HG03457 (cell line): ENCODE measurements around the gene LRFN5.
"Not testable (repeated sequence)": the region's sequence is repeated elsewhere in the genome, so short reads cannot be mapped to it uniquely, and the experiment has no call there.

Experiments
- ATAC-seq: cut with Tn5 transposase; IDR thresholded peaks from one replicate; pipeline ENCODE4 v1.9.1; 2021; ENCODE audit warnings: moderate number of reproducible peaks; ENCODE audit not compliant: unreplicated experiment

The LRFN5 gene

GRCh38 chr14:41878321-41878720, 271.6 kb downstream of the LRFN5 start:
- ATAC-seq: no peak

- no peak for ATAC-seq
Measured at GRCh38 chr14:41891624-41892023, 284.9 kb downstream of the LRFN5 start.

- no peak for ATAC-seq
Measured at GRCh38 chr14:41899416-41899815, 292.7 kb downstream of the LRFN5 start.

GRCh38 chr14:41900644-41901043, 294.0 kb downstream of the LRFN5 start:
- ATAC-seq: no peak

GRCh38 chr14:41901089-41901488, 294.4 kb downstream of the LRFN5 start:
- ATAC-seq: no peak

- ATAC-seq: no peak
Measured at GRCh38 chr14:41905394-41905964, 298.8 kb downstream of the LRFN5 start.

GRCh38 chr14:41911155-41911554, 304.5 kb downstream of the LRFN5 start:
- not testable (repeated sequence) for ATAC-seq

GRCh38 chr14:41913398-41913797, 306.7 kb downstream of the LRFN5 start:
- ATAC-seq: no peak

GRCh38 chr14:41915732-41916131, 309.1 kb downstream of the LRFN5 start:
- no peak for ATAC-seq

- no peak for ATAC-seq
Measured at GRCh38 chr14:41916313-41916712, 309.6 kb downstream of the LRFN5 start.

GRCh38 chr14:41925409-41925808, 318.7 kb downstream of the LRFN5 start:
- ATAC-seq: no peak

- no peak for ATAC-seq
Measured at GRCh38 chr14:41950428-41951151, 343.9 kb downstream of the LRFN5 start.
